NT2/D1 (cell line): ENCODE measurements around the gene TRPC4.

Experiments used
- DNase-seq: peaks from one replicate; pipeline ENCODE4 v3.0.0-alpha.2; 2011; ENCODE audit warnings: low read depth, low spot score
- H3K27me3 ChIP-seq: 2 replicates; pipeline ENCODE4 v1.6.0; 2011; ENCODE audit warnings: mild to moderate bottlenecking; ENCODE audit not compliant: insufficient read length, insufficient read depth
- H3K36me3 ChIP-seq: 2 replicates; pipeline ENCODE4 v1.6.1; 2011; ENCODE audit warnings: mild to moderate bottlenecking, low read length, mixed read lengths; ENCODE audit not compliant: insufficient read depth, insufficient read length
- H3K4me1 ChIP-seq: 2 replicates; pipeline ENCODE4 v1.5.1; 2011; ENCODE audit not compliant: insufficient read depth, insufficient read length
- H3K4me3 ChIP-seq: 2 replicates; pipeline ENCODE4 v1.5.1; 2011; ENCODE audit warnings: low read depth; ENCODE audit not compliant: insufficient read length
- H3K9ac ChIP-seq: 2 replicates; pipeline ENCODE4 v1.6.0; 2011; ENCODE audit warnings: low read depth; ENCODE audit not compliant: insufficient read length
- H3K9me3 ChIP-seq: 2 replicates; pipeline ENCODE4 v1.5.1; 2011; ENCODE audit warnings: mild to moderate bottlenecking, low read length; ENCODE audit not compliant: insufficient read depth
- SUZ12 ChIP-seq: IDR thresholded peaks from 2 replicates; pipeline ENCODE4 v1.6.1; 2011; ENCODE audit not compliant: insufficient read length, insufficient read depth; ENCODE audit errors: extremely low read depth
- YY1 ChIP-seq: IDR thresholded peaks from 2 replicates; pipeline ENCODE4 v1.6.1; 2011; ENCODE audit not compliant: insufficient read length, insufficient read depth
- ZNF274 ChIP-seq: IDR thresholded peaks from 2 replicates; pipeline ENCODE4 v1.6.1; 2011; ENCODE audit warnings: mild to moderate bottlenecking, low read depth, low read length

TRPC4 gene

DNA sequence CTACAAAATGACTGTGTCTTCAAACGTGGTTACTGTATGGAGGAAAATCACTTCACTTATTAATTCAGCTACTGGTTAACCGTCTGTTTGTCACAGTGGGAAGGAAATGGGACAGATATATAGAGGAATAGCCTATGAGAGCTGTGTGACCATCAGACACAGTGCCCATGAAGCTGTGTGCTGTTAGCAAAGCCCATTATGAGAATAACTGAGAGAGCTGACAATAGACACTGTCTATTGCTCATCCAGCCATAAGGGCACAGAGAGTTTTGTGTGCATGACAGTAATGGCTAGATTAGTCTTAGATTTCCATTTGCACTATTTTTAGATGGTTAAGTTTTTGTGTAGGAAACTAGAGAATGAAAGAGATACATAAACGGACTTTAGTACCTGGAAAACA is 206.9 kb downstream of the TRPC4 start:
- no peaks in the 10 kb centered on the region for H3K4me1 ChIP-seq
- H3K36me3 ChIP-seq = no peaks in the 10 kb centered on the region
- DNase-seq = no peak
- H3K27me3 ChIP-seq = no peaks in the 10 kb centered on the region
- TF ChIP-seq ZNF274 = no peak
- no peak overlapping the region for H3K9ac ChIP-seq
- H3K9me3 ChIP-seq = no peaks in the 10 kb centered on the region
- no peak overlapping the region for H3K4me3 ChIP-seq

GRCh38 chr13:37657956-37658355 is 211.6 kb downstream of the TRPC4 start:
- no peaks in the 10 kb centered on the region for H3K4me1 ChIP-seq
- no peak for DNase-seq
- TF ChIP-seq YY1 (no peak), ZNF274 (no peak), SUZ12 (no peak)

GRCh38 chr13:37657134-37657533 is 212.4 kb downstream of the TRPC4 start:
- TF ChIP-seq YY1 = no peak
- TF ChIP-seq SUZ12 = no peak
- no peak overlapping the region for H3K4me3 ChIP-seq
- H3K9ac ChIP-seq = no peak overlapping the region
- no peaks in the 10 kb centered on the region for H3K9me3 ChIP-seq
- DNase-seq = no peak
- no peaks in the 10 kb centered on the region for H3K27me3 ChIP-seq
- H3K36me3 ChIP-seq = no peaks in the 10 kb centered on the region
- no peaks in the 10 kb centered on the region for H3K4me1 ChIP-seq

More at GRCh38 chr13:37657956-37658355, 211.6 kb downstream of the TRPC4 start:
- no peaks in the 10 kb centered on the region for H3K27me3 ChIP-seq
- H3K4me3 ChIP-seq = no peak overlapping the region
- H3K36me3 ChIP-seq = no peaks in the 10 kb centered on the region
- H3K9me3 ChIP-seq = no peaks in the 10 kb centered on the region
- no peak overlapping the region for H3K9ac ChIP-seq

- H3K9ac ChIP-seq = no peak overlapping the region
- H3K4me3 ChIP-seq = no peak overlapping the region
- H3K36me3 ChIP-seq = no peaks in the 10 kb centered on the region
- TF ChIP-seq YY1 (no peak), ZNF274 (no peak), SUZ12 (no peak)
- DNase-seq = no peak
- no peaks in the 10 kb centered on the region for H3K4me1 ChIP-seq
- H3K27me3 ChIP-seq = no peaks in the 10 kb centered on the region
- no peaks in the 10 kb centered on the region for H3K9me3 ChIP-seq
These were observed 213.2 kb downstream of the TRPC4 start for GRCh38 chr13:37656247-37656940.

- TF ChIP-seq ZNF274 (no peak), SUZ12 (no peak), YY1 (no peak)
- Histone ChIP-seq H3K4me3 (no peak overlapping the region), H3K4me1 (no peaks in the 10 kb centered on the region), H3K27me3 (no peaks in the 10 kb centered on the region), H3K9me3 (no peaks in the 10 kb centered on the region), H3K9ac (no peak overlapping the region), H3K36me3 (no peaks in the 10 kb centered on the region)
- DNase-seq = no peak
These were observed 217.0 kb downstream of the TRPC4 start for GRCh38 chr13:37652596-37652995.

DNA sequence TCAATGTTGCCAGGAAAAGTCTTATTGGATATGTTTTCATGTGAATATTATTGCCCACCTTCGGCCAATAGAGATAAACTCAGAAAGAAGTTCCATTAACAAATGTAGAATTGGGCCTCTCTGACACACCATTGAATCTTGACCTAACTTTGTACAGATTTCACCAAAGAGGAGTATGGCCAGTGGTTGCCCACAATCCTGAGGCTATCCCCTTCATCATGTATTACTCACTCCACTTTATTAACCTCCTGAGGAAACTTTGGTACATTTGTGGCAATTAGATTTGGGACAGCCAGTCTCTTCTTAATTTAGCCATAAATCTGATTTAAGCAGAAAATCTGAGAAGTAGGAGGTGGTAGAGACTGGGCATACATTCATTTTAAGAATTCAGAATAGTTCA is 217.7 kb downstream of the TRPC4 start:
- H3K4me3 ChIP-seq = no peak overlapping the region
- TF ChIP-seq SUZ12 (no peak), YY1 (no peak), ZNF274 (no peak)
- H3K36me3 ChIP-seq = no peaks in the 10 kb centered on the region
- no peaks in the 10 kb centered on the region for H3K27me3 ChIP-seq
- no peaks in the 10 kb centered on the region for H3K4me1 ChIP-seq
- no peaks in the 10 kb centered on the region for H3K9me3 ChIP-seq
- no peak overlapping the region for H3K9ac ChIP-seq
- DNase-seq = no peak

DNA sequence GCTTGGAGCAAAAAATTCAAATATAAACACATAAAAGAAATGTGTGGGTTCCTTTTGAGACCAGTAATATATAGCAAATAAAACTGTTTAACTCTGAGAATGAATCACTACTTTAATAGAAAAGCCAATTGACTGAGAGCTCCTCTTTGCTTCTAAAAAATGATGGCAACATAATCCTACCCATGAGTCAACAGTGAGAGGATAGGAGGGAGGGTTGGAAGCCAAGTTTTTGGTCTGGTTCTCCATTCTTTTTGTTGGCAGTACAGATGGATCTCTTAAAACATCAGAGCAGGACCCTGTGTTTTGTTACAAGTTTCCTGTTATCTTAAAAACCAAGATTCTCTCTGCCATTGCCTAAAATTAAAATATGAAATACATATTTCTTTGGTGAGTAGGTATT is 221.0 kb downstream of the TRPC4 start:
- H3K36me3 ChIP-seq = no peaks in the 10 kb centered on the region
- H3K4me1 ChIP-seq = no peaks in the 10 kb centered on the region
- no peak for DNase-seq
- TF ChIP-seq ZNF274 (no peak), SUZ12 (no peak), YY1 (no peak)
- H3K4me3 ChIP-seq = no peak overlapping the region
- H3K9ac ChIP-seq = no peak overlapping the region
- H3K27me3 ChIP-seq = no peaks in the 10 kb centered on the region
- H3K9me3 ChIP-seq = no peaks in the 10 kb centered on the region
